CD4-positive, alpha-beta T cell (primary cell): ENCODE measurements around the gene CACNA2D2. TPM values are rescaled to one million over a fixed set of nuclear protein-coding genes. Genes with fewer than 3 reads are reported as not detected.
A peak's percentile ranks its signal among the peaks of the same experiment; 100 is the strongest.

Experiments
- ATAC-seq: fragments of 200-7000 bp; cut with Tn5 transposase; one replicate; pipeline ENCODE4 v1.10.0; 2022; ENCODE audit warnings: mild to moderate bottlenecking; ENCODE audit not compliant: poor library complexity
- CTCF ChIA-PET: fragments of 350-600 bp; sonication (Branson Sonifier 250); formaldehyde crosslinking; loops from one replicate; lab custom pipeline; 2021; ENCODE audit warnings: antibody characterized with exemption, inconsistent platforms; lab: Charles Lee
- POLR2A ChIA-PET: fragments of 350-600 bp; sonication (Branson Sonifier 250); formaldehyde crosslinking; loops from one replicate; lab custom pipeline; 2021; ENCODE audit warnings: antibody characterized with exemption, inconsistent platforms; lab: Charles Lee
- DNase-seq, 14 experiments: peaks; one replicate each; pipeline ENCODE4 v3.0.0-alpha.2; 2013 to 2020; ENCODE audit warnings: mixed read lengths in 2 of 14
- H3K27ac ChIP-seq, 2 donors: one replicate each; pipeline versions ENCODE4 v1.5.1 to v1.7.0; 2013; ENCODE audit warnings: low read length in 2 of 2, low read depth in 1 of 2, mild to moderate bottlenecking in 1 of 2
- H3K27me3 ChIP-seq, 2 experiments: 1 replicate in 1 of 2; 2 replicates in 1 of 2; pipeline versions ENCODE4 v1.6.1 to v1.7.0; 2013; ENCODE audit warnings: low read length in 2 of 2, control low read depth in 1 of 2, mild to moderate bottlenecking in 1 of 2, moderate library complexity in 1 of 2; ENCODE audit not compliant: insufficient read depth in 2 of 2, control insufficient read depth in 1 of 2
- H3K36me3 ChIP-seq: one replicate; pipeline ENCODE4 v1.6.1; 2013; ENCODE audit warnings: low read length, control low read depth; ENCODE audit not compliant: insufficient read depth
- H3K4me1 ChIP-seq: one replicate; pipeline ENCODE4 v1.6.1; 2013; ENCODE audit warnings: low read length, control low read depth; ENCODE audit not compliant: insufficient read depth
- H3K4me3 ChIP-seq: one replicate; pipeline ENCODE4 v1.5.1; 2013; ENCODE audit warnings: mild to moderate bottlenecking, low read length, moderate library complexity
- H3K9me3 ChIP-seq, 2 experiments: 1 replicate in 1 of 2; 2 replicates in 1 of 2; pipeline versions ENCODE4 v1.6.1 to v1.7.0; 2013; ENCODE audit warnings: low read length in 2 of 2, mild to moderate bottlenecking in 2 of 2, control low read depth in 1 of 2, moderate library complexity in 1 of 2; ENCODE audit not compliant: control insufficient read depth in 1 of 2, insufficient read depth in 1 of 2
- H3K27ac Mint-ChIP-seq: one replicate; pipeline ENCODE4 v1.8.0; 2020; ENCODE audit warnings: mixed read lengths
- H3K27me3 Mint-ChIP-seq: one replicate; pipeline ENCODE4 v1.8.0; 2021; ENCODE audit warnings: mixed read lengths
- H3K36me3 Mint-ChIP-seq: one replicate; pipeline ENCODE4 v1.8.0; 2021; ENCODE audit warnings: low read depth, mixed read lengths
- H3K4me1 Mint-ChIP-seq: one replicate; pipeline ENCODE4 v1.8.0; 2021; ENCODE audit warnings: low read depth, mixed read lengths
- H3K4me3 Mint-ChIP-seq: one replicate; pipeline ENCODE4 v1.8.0; 2020; ENCODE audit warnings: mild to moderate bottlenecking, mixed read lengths
- H3K9me3 Mint-ChIP-seq: one replicate; pipeline ENCODE4 v1.8.0; 2020; ENCODE audit warnings: mixed read lengths
- intact Hi-C, 2 experiments: fragments of 100-400 bp; cut with DNase I in 1 of 2; cut with micrococcal nuclease in 1 of 2; formaldehyde crosslinking; loops; one replicate each; pipeline versions ENCODE4 v1.15.1 to v1.9.0; 2023 to 2025; cut with DNase I, micrococcal nuclease
- total RNA-seq, 174 experiments: library from RNA in 2 of 174; stranded (reverse) in 2 of 174; gene quantifications; one replicate each; pipeline ENCODE4 v1.2.3 and lab custom pipeline; 2021 to 2026
- TF ChIP-seq, protein P1 (sequence below): fragments of 200-600 bp; IDR thresholded peaks from one replicate; pipeline ENCODE4 v1.8.0; 2022; ENCODE audit warnings: antibody characterized with exemption, mild to moderate bottlenecking

Gene CACNA2D2
- total RNA-seq, 2 experiments from 2014 or later = 2.5 to 3.8 TPM

DNA sequence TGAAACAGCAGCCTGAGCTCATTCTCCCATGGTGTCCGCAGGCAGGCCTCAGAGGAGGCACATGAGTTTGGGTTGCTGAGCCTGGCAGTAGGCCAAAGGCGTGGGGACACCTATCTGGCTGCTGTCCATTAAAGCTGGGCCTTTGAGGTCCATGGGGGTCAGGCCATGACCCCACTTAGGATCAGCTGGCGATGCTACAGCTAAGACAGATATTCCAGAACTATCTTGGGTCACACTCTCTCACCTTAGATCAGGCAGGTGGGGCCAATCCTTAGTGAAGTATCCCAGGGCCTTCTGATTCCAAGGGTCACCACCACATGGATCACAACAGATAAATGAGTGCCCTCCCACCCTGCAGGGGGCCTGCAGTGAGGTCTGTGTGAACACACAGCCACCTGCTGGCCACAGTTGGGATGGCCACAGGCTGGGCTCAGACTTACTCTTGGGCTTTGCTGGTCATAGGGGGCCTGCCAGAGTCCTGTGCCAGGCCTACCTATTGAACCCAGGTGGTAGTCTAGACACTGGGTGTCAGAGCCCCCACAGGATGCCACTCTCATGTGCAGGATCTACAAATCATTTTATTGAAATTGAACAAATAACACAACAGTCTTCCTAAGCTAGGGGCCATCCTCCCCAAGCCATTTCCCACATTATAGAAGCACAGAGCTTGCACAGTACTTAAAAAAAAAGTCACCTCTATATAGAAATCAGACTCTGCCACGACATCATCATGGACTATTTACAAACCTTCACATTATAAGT is 178.9 kb downstream of the CACNA2D2 start:
- peaks cover 14% of the 10 kb centered on the region for H3K36me3 ChIP-seq
- Mint-ChIP-seq H3K27ac (peak overlapping the region; percentile 54), H3K9me3 (no peaks in the 10 kb centered on the region), H3K27me3 (no peaks in the 10 kb centered on the region), H3K36me3 (peaks cover 23% of the 10 kb centered on the region), H3K4me3 (peak overlapping the region; percentile 68), H3K4me1 (peaks cover 43% of the 10 kb centered on the region)
- DNase-seq = peak in 13 of 14 experiments; percentile 46 to 79 (median 54)
- no peaks in the 10 kb centered on the region for H3K27me3 ChIP-seq
- ChIA-PET CTCF (interaction anchor here (0.8 to 2.4 kb wide), 12 partner anchors 9 to 125 kb away, joined by 3 to 19 read pairs (median 6); partner anchors contain the start of genes CYB561D2, HYAL3, IFRD2 and NAA80), POLR2A (interaction anchor here (0.7 to 1.8 kb wide), 3 partner anchors 13 to 32 kb away, joined by 3 to 12 read pairs (median 3); no protein-coding TSS in a partner anchor)
- peak; percentile 27 for ATAC-seq
- no peak overlapping the region for H3K27ac ChIP-seq
- no peak overlapping the region for H3K4me3 ChIP-seq
- intact Hi-C loops = loop anchor here (1.0 to 5.0 kb wide), 3 partner anchors 49 to 132 kb away; partner anchors contain the start of gene GNAT1 (in 1 of the 2)
- H3K9me3 ChIP-seq = no peaks in the 10 kb centered on the region
- peaks cover 67% of the 10 kb centered on the region for H3K4me1 ChIP-seq
- TF ChIP-seq, protein P1, sequence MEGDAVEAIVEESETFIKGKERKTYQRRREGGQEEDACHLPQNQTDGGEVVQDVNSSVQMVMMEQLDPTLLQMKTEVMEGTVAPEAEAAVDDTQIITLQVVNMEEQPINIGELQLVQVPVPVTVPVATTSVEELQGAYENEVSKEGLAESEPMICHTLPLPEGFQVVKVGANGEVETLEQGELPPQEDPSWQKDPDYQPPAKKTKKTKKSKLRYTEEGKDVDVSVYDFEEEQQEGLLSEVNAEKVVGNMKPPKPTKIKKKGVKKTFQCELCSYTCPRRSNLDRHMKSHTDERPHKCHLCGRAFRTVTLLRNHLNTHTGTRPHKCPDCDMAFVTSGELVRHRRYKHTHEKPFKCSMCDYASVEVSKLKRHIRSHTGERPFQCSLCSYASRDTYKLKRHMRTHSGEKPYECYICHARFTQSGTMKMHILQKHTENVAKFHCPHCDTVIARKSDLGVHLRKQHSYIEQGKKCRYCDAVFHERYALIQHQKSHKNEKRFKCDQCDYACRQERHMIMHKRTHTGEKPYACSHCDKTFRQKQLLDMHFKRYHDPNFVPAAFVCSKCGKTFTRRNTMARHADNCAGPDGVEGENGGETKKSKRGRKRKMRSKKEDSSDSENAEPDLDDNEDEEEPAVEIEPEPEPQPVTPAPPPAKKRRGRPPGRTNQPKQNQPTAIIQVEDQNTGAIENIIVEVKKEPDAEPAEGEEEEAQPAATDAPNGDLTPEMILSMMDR = peak; percentile 71

DNA sequence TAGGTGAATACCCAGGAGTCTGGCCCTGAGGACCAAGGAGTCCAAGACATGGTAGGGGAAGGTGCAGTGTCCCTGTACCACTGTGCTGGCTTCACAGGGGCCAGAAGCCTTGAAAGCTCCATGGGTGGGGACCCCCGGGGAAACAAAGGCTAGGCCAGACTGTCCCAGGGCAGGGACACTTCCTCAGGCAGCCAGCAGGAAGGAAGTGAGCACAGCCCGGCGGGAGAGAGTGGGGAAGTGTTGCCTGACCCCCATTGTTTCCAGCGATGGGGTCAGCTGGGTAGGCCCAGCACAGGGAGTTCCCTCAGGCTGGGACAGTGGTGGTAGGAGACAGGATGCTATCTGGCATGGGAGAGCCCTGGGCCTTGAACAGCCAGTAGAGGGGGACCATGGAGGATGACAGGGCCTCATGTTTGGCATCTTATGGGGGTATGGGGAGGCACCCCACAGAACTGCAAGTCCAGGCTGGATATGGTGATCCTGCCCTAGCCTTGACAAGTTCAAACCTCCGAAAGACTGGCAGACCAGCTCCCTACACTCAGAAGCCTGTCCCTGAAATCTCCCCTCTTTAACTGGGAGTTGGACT is 179.7 kb downstream of the CACNA2D2 start:
- H3K27ac Mint-ChIP-seq = peak overlapping the region; percentile 54
- POLR2A ChIA-PET = interaction anchor here (1.0 to 3.6 kb wide), 3 partner anchors 14 to 27 kb away, joined by 3 to 15 read pairs (median 12); partner anchors contain the start of genes CYB561D2 and NPRL2

More for the DNA sequence above, 179.7 kb downstream of the CACNA2D2 start:
- no peaks in the 10 kb centered on the region for H3K27me3 Mint-ChIP-seq
- peaks cover 22% of the 10 kb centered on the region for H3K36me3 Mint-ChIP-seq
- Histone ChIP-seq H3K27ac (peak overlapping the region; percentile 29), H3K4me3 (no peak overlapping the region), H3K27me3 (no peaks in the 10 kb centered on the region), H3K9me3 (no peaks in the 10 kb centered on the region), H3K36me3 (peaks cover 10% of the 10 kb centered on the region), H3K4me1 (peaks cover 74% of the 10 kb centered on the region)
- TF ChIP-seq, protein P1 = no peak
- ATAC-seq (no peak), DNase-seq (peak in 1 of 14 experiments; percentile 32)
- H3K4me3 Mint-ChIP-seq = peak overlapping the region; percentile 70
- H3K9me3 Mint-ChIP-seq = no peaks in the 10 kb centered on the region
- H3K4me1 Mint-ChIP-seq = peaks cover 48% of the 10 kb centered on the region
- CTCF ChIA-PET = interaction anchor here (0.8 to 2.4 kb wide), 12 partner anchors 8 to 124 kb away, joined by 3 to 19 read pairs (median 6); partner anchors contain the start of genes CYB561D2, HYAL3, IFRD2 and NAA80
- intact Hi-C loops = loop anchor here (1.0 to 5.0 kb wide), 3 partner anchors 48 to 131 kb away; partner anchors contain the start of gene GNAT1 (in 1 of the 2)
